NT2/D1 (cell line): ENCODE data around the gene CELSR1.

Source experiments
- SUZ12 ChIP-seq: IDR thresholded peaks from 2 replicates; pipeline ENCODE4 v1.6.1; 2011; ENCODE audit not compliant: insufficient read length, insufficient read depth; ENCODE audit errors: extremely low read depth
- YY1 ChIP-seq: IDR thresholded peaks from 2 replicates; pipeline ENCODE4 v1.6.1; 2011; ENCODE audit not compliant: insufficient read length, insufficient read depth
- ZNF274 ChIP-seq: IDR thresholded peaks from 2 replicates; pipeline ENCODE4 v1.6.1; 2011; ENCODE audit warnings: mild to moderate bottlenecking, low read depth, low read length

GRCh38 chr22:46352276-46352675, 185.1 kb downstream of the CELSR1 start:
- no peak for TF ChIP-seq ZNF274
- no peak for TF ChIP-seq YY1
- no peak for TF ChIP-seq SUZ12
